IPS-15b (cell line): ENCODE measurements around the gene SBK3.
"Not testable (repeated sequence)": the region's sequence is repeated elsewhere in the genome, so short reads cannot be mapped to it uniquely, and the experiment has no call there.

Source experiments
- H3K27me3 ChIP-seq: one replicate; pipeline ENCODE4 v1.6.1; 2013; ENCODE audit warnings: low read length; ENCODE audit not compliant: control insufficient read depth, insufficient read depth
- H3K36me3 ChIP-seq: one replicate; pipeline ENCODE4 v1.6.1; 2013; ENCODE audit warnings: low read length; ENCODE audit not compliant: control insufficient read depth, insufficient read depth
- H3K4me1 ChIP-seq: one replicate; pipeline ENCODE4 v1.6.1; 2013; ENCODE audit warnings: mild to moderate bottlenecking, low read length; ENCODE audit not compliant: control insufficient read depth, insufficient read depth
- H3K4me3 ChIP-seq: one replicate; pipeline ENCODE4 v1.5.1; 2013; ENCODE audit warnings: low read depth, low read length
- H3K9ac ChIP-seq: one replicate; pipeline ENCODE4 v1.6.1; 2013; ENCODE audit warnings: low read depth, mild to moderate bottlenecking, low read length
- H3K9me3 ChIP-seq: one replicate; pipeline ENCODE4 v1.6.1; 2013; ENCODE audit warnings: mild to moderate bottlenecking, low read length; ENCODE audit not compliant: control insufficient read depth, insufficient read depth

SBK3 gene

GRCh38 chr19:55582284-55582683, 36.9 kb upstream of the SBK3 start:
- not testable (repeated sequence) for H3K4me3 ChIP-seq, H3K4me1 ChIP-seq, H3K9ac ChIP-seq, H3K9me3 ChIP-seq, H3K27me3 ChIP-seq
- H3K36me3 ChIP-seq, result peaks cover 11% of the 10 kb centered on the region

- no peak overlapping the region for H3K9ac ChIP-seq
- no peaks in the 10 kb centered on the region for H3K27me3 ChIP-seq
- H3K4me3 ChIP-seq, result no peak overlapping the region
- peaks cover 7% of the 10 kb centered on the region for H3K4me1 ChIP-seq
- peaks cover 16% of the 10 kb centered on the region for H3K36me3 ChIP-seq
- no peaks in the 10 kb centered on the region for H3K9me3 ChIP-seq
These were observed 36.5 kb upstream of the SBK3 start for GRCh38 chr19:55581823-55582223.

- H3K36me3 ChIP-seq, result peaks cover 17% of the 10 kb centered on the region
- no peaks in the 10 kb centered on the region for H3K9me3 ChIP-seq
- no peak overlapping the region for H3K9ac ChIP-seq
- peaks cover 5% of the 10 kb centered on the region for H3K4me1 ChIP-seq
- H3K27me3 ChIP-seq, result no peaks in the 10 kb centered on the region
- H3K4me3 ChIP-seq, result peak overlapping the region; percentile 64
These were observed 35.9 kb upstream of the SBK3 start for GRCh38 chr19:55581145-55581822.

GRCh38 chr19:55580628-55581144, 35.3 kb upstream of the SBK3 start, which contains the start of gene ZNF579:
Gene ZNF579, minus strand, starts transcription at chr19:55580848. Its CDS starts 1,209 bp downstream, at chr19:55579639.
- H3K4me3 ChIP-seq, result peak within 1 kb of the TSS; percentile 86
- no peaks in the 10 kb centered on the region for H3K27me3 ChIP-seq
- H3K9ac ChIP-seq, result peak within 1 kb of the TSS; percentile 79
- no peaks in the 10 kb centered on the region for H3K9me3 ChIP-seq
- H3K4me1 ChIP-seq, result peaks cover 5% of the 10 kb centered on the region
- peaks cover 21% of the 10 kb centered on the region for H3K36me3 ChIP-seq

GRCh38 chr19:55579766-55580621, 34.7 kb upstream of the SBK3 start:
- peak overlapping the region; percentile 86 for H3K4me3 ChIP-seq
- peaks cover 21% of the 10 kb centered on the region for H3K36me3 ChIP-seq
- H3K27me3 ChIP-seq, result no peaks in the 10 kb centered on the region
- H3K9me3 ChIP-seq, result no peaks in the 10 kb centered on the region
- peak overlapping the region; percentile 79 for H3K9ac ChIP-seq
- peaks cover 5% of the 10 kb centered on the region for H3K4me1 ChIP-seq

- no peaks in the 10 kb centered on the region for H3K9me3 ChIP-seq
- peaks cover 21% of the 10 kb centered on the region for H3K36me3 ChIP-seq
- H3K9ac ChIP-seq, result peak overlapping the region; percentile 79
- H3K27me3 ChIP-seq, result no peaks in the 10 kb centered on the region
- H3K4me1 ChIP-seq, result peaks cover 5% of the 10 kb centered on the region
- H3K4me3 ChIP-seq, result peak overlapping the region; percentile 86
These were observed 33.7 kb upstream of the SBK3 start for GRCh38 chr19:55578761-55579747.

- H3K4me1 ChIP-seq, result peaks cover 5% of the 10 kb centered on the region
- H3K36me3 ChIP-seq, result peaks cover 21% of the 10 kb centered on the region
- H3K9me3 ChIP-seq, result no peaks in the 10 kb centered on the region
- H3K4me3 ChIP-seq, result no peak overlapping the region
- H3K9ac ChIP-seq, result no peak overlapping the region
- no peaks in the 10 kb centered on the region for H3K27me3 ChIP-seq
These were observed 32.9 kb upstream of the SBK3 start for GRCh38 chr19:55578031-55578760.

GRCh38 chr19:55576746-55577145, 31.4 kb upstream of the SBK3 start:
- Histone ChIP-seq H3K27me3 (no peaks in the 10 kb centered on the region), H3K36me3 (peaks cover 21% of the 10 kb centered on the region), H3K4me1 (peaks cover 5% of the 10 kb centered on the region), H3K4me3 (no peak overlapping the region), H3K9me3 (no peaks in the 10 kb centered on the region), H3K9ac (no peak overlapping the region)

- not testable (repeated sequence) for H3K4me3 ChIP-seq, H3K27me3 ChIP-seq, H3K9ac ChIP-seq
These were observed 28.6 kb upstream of the SBK3 start for GRCh38 chr19:55573929-55574328.

GRCh38 chr19:55569477-55569876, 24.1 kb upstream of the SBK3 start:
- not testable (repeated sequence) for H3K27me3 ChIP-seq, H3K9ac ChIP-seq, H3K9me3 ChIP-seq, H3K4me1 ChIP-seq, H3K4me3 ChIP-seq, H3K36me3 ChIP-seq

More at GRCh38 chr19:55573929-55574328, 28.6 kb upstream of the SBK3 start:
- peaks cover 17% of the 10 kb centered on the region for H3K36me3 ChIP-seq
- H3K9me3 ChIP-seq, H3K4me1 ChIP-seq: not testable (repeated sequence)
